GM12878 (cell line): ENCODE data around the gene GRM1. TPM values are rescaled to one million over a fixed set of nuclear protein-coding genes. Genes with fewer than 3 reads are reported as not detected.

Experiments
- ATAC-seq: fragments of 200-7000 bp; cut with Tn5 transposase; 3 replicates; pipeline ENCODE4 v1.9.1; 2020; ENCODE audit warnings: mild to moderate bottlenecking, moderate library complexity
- BruUV-seq: library from RNA; stranded (reverse); fragments of 400-500 nt; replicated peaks from 2 replicates; lab custom pipeline; 2021; lab: Mats Ljungman, UMichigan
- CTCF ChIA-PET: fragments of 300-600 bp; sonication (Branson Sonifier 250); formaldehyde crosslinking; extraction: SDS; loops from one replicate; lab custom pipeline; 2021; ENCODE audit warnings: inconsistent platforms; lab: Yijun Ruan, JAX
- POLR2A ChIA-PET: fragments of 350-600 bp; formaldehyde crosslinking; extraction: SDS; loops from one replicate; lab custom pipeline; 2021; ENCODE audit warnings: inconsistent platforms; lab: Charles Lee
- RAD21 ChIA-PET: fragments of 300-600 bp; sonication (Branson Sonifier 250); formaldehyde crosslinking; loops from one replicate; lab custom pipeline; 2023; ENCODE audit warnings: antibody characterized with exemption; ENCODE audit not compliant: unreplicated experiment; lab: Charles Lee
- SMC1A ChIA-PET: fragments of 300-600 bp; sonication (Branson Sonifier 250); formaldehyde crosslinking; loops from one replicate; lab custom pipeline; 2023; ENCODE audit not compliant: unreplicated experiment, uncharacterized antibody; lab: Charles Lee
- DNase-seq: peaks from one replicate; pipeline ENCODE4 v3.0.0-alpha.2; 2011; ENCODE audit warnings: low read depth, low spot score
- FAIRE-seq: peaks from 3 replicates; lab custom pipeline; 2011; peaks lifted over from hg19 to GRCh38; lab: Jason Lieb, UNC
- H2AFZ ChIP-seq: 2 replicates; pipeline ENCODE4 v1.6.0; 2011; ENCODE audit warnings: low read depth, low read length, control low read depth; ENCODE audit not compliant: control insufficient read depth
- H3K27ac ChIP-seq: 2 replicates; pipeline ENCODE4 v1.5.1; 2011; ENCODE audit warnings: control low read depth; ENCODE audit not compliant: control insufficient read depth, insufficient read depth
- H3K27me3 ChIP-seq, 2 experiments: replicated peaks in 1 of 2; 2 replicates each; pipeline versions ENCODE4 v1.6.0 to v1.6.1; 2011; ENCODE audit warnings: low read length in 1 of 2; ENCODE audit not compliant: control insufficient read depth in 2 of 2, insufficient read depth in 2 of 2
- H3K36me3 ChIP-seq, 2 experiments: 2 replicates each; pipeline ENCODE4 v1.5.1; 2011; ENCODE audit warnings: low read length in 1 of 2; ENCODE audit not compliant: control insufficient read depth in 2 of 2, insufficient read depth in 2 of 2
- H3K4me1 ChIP-seq: 2 replicates; pipeline ENCODE4 v1.6.1; 2011; ENCODE audit warnings: mild to moderate bottlenecking, low read length, moderate library complexity, mixed read lengths; ENCODE audit not compliant: control insufficient read depth, insufficient read depth
- H3K4me2 ChIP-seq: 2 replicates; pipeline ENCODE4 v1.6.0; 2011; ENCODE audit warnings: control low read depth; ENCODE audit not compliant: control insufficient read depth, insufficient read depth
- H3K4me3 ChIP-seq: fragments of 200-600 bp; sonication (generic); 2 replicates; pipeline ENCODE4 v1.5.1; 2016
- H3K79me2 ChIP-seq: 2 replicates; pipeline ENCODE4 v1.6.0; 2011; ENCODE audit warnings: low read length; ENCODE audit not compliant: control insufficient read depth, insufficient read depth
- H3K9ac ChIP-seq: 2 replicates; pipeline ENCODE4 v1.8.0; 2011; ENCODE audit warnings: low read length, control low read depth, mixed read lengths; ENCODE audit not compliant: control insufficient read depth, insufficient read depth
- H3K9me3 ChIP-seq: replicated peaks from 3 replicates; pipeline ENCODE4 v1.5.1; 2011; ENCODE audit warnings: mild to moderate bottlenecking, low read length; ENCODE audit not compliant: control insufficient read depth, insufficient read depth
- H4K20me1 ChIP-seq: 2 replicates; pipeline ENCODE4 v1.6.0; 2011; ENCODE audit not compliant: control insufficient read depth, insufficient read depth
- ATF7 ChIP-seq: fragments of 450-650 bp; IDR thresholded peaks from 2 replicates; pipeline ENCODE4 v1.6.1; 2016; ENCODE audit warnings: low read depth, mild to moderate bottlenecking
- BHLHE40 ChIP-seq, 2 experiments: fragments of 450-650 bp in 1 of 2; IDR thresholded peaks; 2 replicates each; pipeline ENCODE4 v1.6.1; 2011 to 2017; ENCODE audit warnings: low read depth in 2 of 2, borderline replicate concordance in 1 of 2, improper control_type of control experiment in 1 of 2, low read length in 1 of 2, mild to moderate bottlenecking in 1 of 2
- CHD4 ChIP-seq: fragments of 200-600 bp; sonication (generic); IDR thresholded peaks from 2 replicates; pipeline ENCODE4 v1.6.1; 2016; ENCODE audit warnings: mild to moderate bottlenecking
- DPF2 ChIP-seq: fragments of 450-650 bp; IDR thresholded peaks from 2 replicates; pipeline ENCODE4 v1.6.1; 2017; ENCODE audit warnings: mild to moderate bottlenecking
- FOXK2 ChIP-seq: fragments of 450-650 bp; IDR thresholded peaks from 2 replicates; pipeline ENCODE4 v1.6.1; 2017; ENCODE audit warnings: mild to moderate bottlenecking, moderate library complexity
- HDAC2 ChIP-seq: fragments of 200-600 bp; sonication (generic); IDR thresholded peaks from 2 replicates; pipeline ENCODE4 v1.6.1; 2017
- RELB ChIP-seq: fragments of 450-650 bp; IDR thresholded peaks from 2 replicates; pipeline ENCODE4 v1.6.1; 2017; ENCODE audit warnings: low read depth, mild to moderate bottlenecking, moderate library complexity
- WGBS: methylation state at CpG from one replicate; pipeline ENCODE4 v1.1.6; 2016; ENCODE audit warnings: low lambda C conversion rate; ENCODE audit not compliant: insufficient replicate concordance, insufficient coverage; ENCODE audit errors: missing lambda C conversion rate; 5-methylcytosine and 5-hydroxymethylcytosine counted together
- in situ Hi-C: fragments of 300-500 bp; cut with MboI; formaldehyde crosslinking; loops from 9 replicates; pipeline ENCODE4 v1.14.3; 2018; ENCODE audit warnings: mixed read lengths
- intact Hi-C: fragments of 100-400 bp; cut with micrococcal nuclease; formaldehyde crosslinking; loops from one replicate; pipeline ENCODE4 v1.14.2; 2022; ENCODE audit not compliant: unreplicated experiment
- polyA plus RNA-seq, 11 experiments: library from polyadenylated mRNA; depleted of rRNA in 4 of 11; unstranded in 6 of 11; stranded (reverse) in 5 of 11; fragments of >200 nt; fragmentation: Nextera tagmentation in 4 of 11; fragmentation: Illumina TruSeq in 1 of 11; extraction: Ambion mirVana in 4 of 11; extraction: Trizol in 1 of 11; gene quantifications; 1 replicate in 1 of 11; 2 replicates in 10 of 11; pipeline versions ENCODE4 v1.2.1 to v1.2.3, GENCODE V29; 2011 to 2016; ENCODE audit warnings: inconsistent platforms in 2 of 11, missing spikeins in 2 of 11, low read depth in 1 of 11
- total RNA-seq, 4 experiments: library from RNA; depleted of rRNA in 3 of 4; stranded (reverse); fragments of >200 nt in 3 of 4; fragmentation: Illumina TruSeq in 1 of 4; extraction: Trizol in 1 of 4; gene quantifications; 2 replicates each; pipeline versions ENCODE4 v1.2.1 to v1.2.3, GENCODE V29; 2013 to 2021
- TF ChIP-seq, protein P1 (sequence below): fragments of 150-350 bp; IDR thresholded peaks from 2 replicates; pipeline ENCODE4 v1.6.1; 2016; ENCODE audit warnings: low read depth, low read length
- TF ChIP-seq, protein P2 (sequence below): fragments of 450-650 bp; IDR thresholded peaks from 2 replicates; pipeline ENCODE4 v1.6.1; 2014; ENCODE audit warnings: mild to moderate bottlenecking

GRM1 gene
- total and polyA plus RNA-seq, 10 of the 15 experiments (the other 5 are each of a cell fraction or from before 2014, with no cell fraction given): 0.04 TPM; not detected in 9

GRCh38 chr6:146363838-146364607, 335.2 kb downstream of the GRM1 start:
- ChIA-PET SMC1A (no interaction called here), RAD21 (no interaction called here), CTCF (interaction anchor here (1.8 kb wide), 1 partner anchor 20 kb away, joined by 4 read pairs; no protein-coding TSS in a partner anchor), POLR2A (no interaction called here)
- no peaks in the 10 kb centered on the region for H3K79me2 ChIP-seq
- no TSS peak for BruUV-seq
- no peaks in the 10 kb centered on the region for H3K4me1 ChIP-seq
- no peaks in the 10 kb centered on the region for H3K9me3 ChIP-seq
- no peaks in the 10 kb centered on the region for H3K36me3 ChIP-seq
- H2AFZ ChIP-seq: no peak overlapping the region
- H4K20me1 ChIP-seq: no peaks in the 10 kb centered on the region
- 37% methylated on average over 7 of the region's 7 CpGs for WGBS
- intact Hi-C loops: no loop called here
- H3K27me3 ChIP-seq: no peaks in the 10 kb centered on the region
- no peak for DNase-seq
- no peak overlapping the region for H3K4me3 ChIP-seq
- TF ChIP-seq CHD4: no peak
- no peak for TF ChIP-seq ATF7
- TF ChIP-seq, protein P1, sequence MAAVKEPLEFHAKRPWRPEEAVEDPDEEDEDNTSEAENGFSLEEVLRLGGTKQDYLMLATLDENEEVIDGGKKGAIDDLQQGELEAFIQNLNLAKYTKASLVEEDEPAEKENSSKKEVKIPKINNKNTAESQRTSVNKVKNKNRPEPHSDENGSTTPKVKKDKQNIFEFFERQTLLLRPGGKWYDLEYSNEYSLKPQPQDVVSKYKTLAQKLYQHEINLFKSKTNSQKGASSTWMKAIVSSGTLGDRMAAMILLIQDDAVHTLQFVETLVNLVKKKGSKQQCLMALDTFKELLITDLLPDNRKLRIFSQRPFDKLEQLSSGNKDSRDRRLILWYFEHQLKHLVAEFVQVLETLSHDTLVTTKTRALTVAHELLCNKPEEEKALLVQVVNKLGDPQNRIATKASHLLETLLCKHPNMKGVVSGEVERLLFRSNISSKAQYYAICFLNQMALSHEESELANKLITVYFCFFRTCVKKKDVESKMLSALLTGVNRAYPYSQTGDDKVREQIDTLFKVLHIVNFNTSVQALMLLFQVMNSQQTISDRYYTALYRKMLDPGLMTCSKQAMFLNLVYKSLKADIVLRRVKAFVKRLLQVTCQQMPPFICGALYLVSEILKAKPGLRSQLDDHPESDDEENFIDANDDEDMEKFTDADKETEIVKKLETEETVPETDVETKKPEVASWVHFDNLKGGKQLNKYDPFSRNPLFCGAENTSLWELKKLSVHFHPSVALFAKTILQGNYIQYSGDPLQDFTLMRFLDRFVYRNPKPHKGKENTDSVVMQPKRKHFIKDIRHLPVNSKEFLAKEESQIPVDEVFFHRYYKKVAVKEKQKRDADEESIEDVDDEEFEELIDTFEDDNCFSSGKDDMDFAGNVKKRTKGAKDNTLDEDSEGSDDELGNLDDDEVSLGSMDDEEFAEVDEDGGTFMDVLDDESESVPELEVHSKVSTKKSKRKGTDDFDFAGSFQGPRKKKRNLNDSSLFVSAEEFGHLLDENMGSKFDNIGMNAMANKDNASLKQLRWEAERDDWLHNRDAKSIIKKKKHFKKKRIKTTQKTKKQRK: no peak
- no peak for TF ChIP-seq DPF2
- TF ChIP-seq HDAC2: no peak
- TF ChIP-seq, protein P2, sequence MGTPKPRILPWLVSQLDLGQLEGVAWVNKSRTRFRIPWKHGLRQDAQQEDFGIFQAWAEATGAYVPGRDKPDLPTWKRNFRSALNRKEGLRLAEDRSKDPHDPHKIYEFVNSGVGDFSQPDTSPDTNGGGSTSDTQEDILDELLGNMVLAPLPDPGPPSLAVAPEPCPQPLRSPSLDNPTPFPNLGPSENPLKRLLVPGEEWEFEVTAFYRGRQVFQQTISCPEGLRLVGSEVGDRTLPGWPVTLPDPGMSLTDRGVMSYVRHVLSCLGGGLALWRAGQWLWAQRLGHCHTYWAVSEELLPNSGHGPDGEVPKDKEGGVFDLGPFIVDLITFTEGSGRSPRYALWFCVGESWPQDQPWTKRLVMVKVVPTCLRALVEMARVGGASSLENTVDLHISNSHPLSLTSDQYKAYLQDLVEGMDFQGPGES: no peak
- no peak for TF ChIP-seq BHLHE40 (IDR thresholded peaks at IDR 0.05; ENCODE audit: borderline replicate concordance in 1 of 2, low read depth in 2 of 2, low read length in 1 of 2)
- TF ChIP-seq RELB: no peak
- TF ChIP-seq FOXK2: no peak
- no peak overlapping the region for H3K9ac ChIP-seq
- no peak overlapping the region for H3K27ac ChIP-seq
- ATAC-seq: no peak
- H3K4me2 ChIP-seq: no peak overlapping the region
- in situ Hi-C loops: no loop called here
- FAIRE-seq: no peak
